DMS114 treated with DMSO at 0.1 percent for 48 hours (cell line): ENCODE measurements around the gene BIK.
"Not testable (repeated sequence)": the region's sequence is repeated elsewhere in the genome, so short reads cannot be mapped to it uniquely, and the experiment has no call there.

Source experiments
- DNase-seq: peaks from one replicate; lab custom pipeline; 2025; ENCODE audit not compliant: unreplicated experiment; lab: John Stamatoyannopoulos, UW

BIK gene

GRCh38 chr22:43104056-43104625 lies 6.4 kb upstream of the BIK start:
- not testable (repeated sequence) for DNase-seq

GRCh38 chr22:43104950-43105349 lies 5.6 kb upstream of the BIK start:
- DNase-seq, result not testable (repeated sequence)

GRCh38 chr22:43106302-43106701 lies 4.2 kb upstream of the BIK start:
- no peak for DNase-seq

GRCh38 chr22:43109511-43109910 lies 1.0 kb upstream of the BIK start:
- DNase-seq, result no peak

- DNase-seq, result peak; percentile 3
These were observed 568 bp upstream of the BIK start for GRCh38 chr22:43109921-43110443.

GRCh38 chr22:43110927-43111623 lies 525 bp downstream of the BIK start:
- no peak for DNase-seq

GRCh38 chr22:43113526-43114251 lies 3.1 kb downstream of the BIK start:
- no peak for DNase-seq

- DNase-seq, result no peak
These were observed 4.4 kb downstream of the BIK start for GRCh38 chr22:43114958-43115357.

- no peak for DNase-seq
These were observed 6.4 kb downstream of the BIK start for GRCh38 chr22:43116932-43117331.

- DNase-seq, result no peak
These were observed 7.7 kb downstream of the BIK start for GRCh38 chr22:43118024-43118849.

GRCh38 chr22:43118953-43119458 lies 8.5 kb downstream of the BIK start:
- no peak for DNase-seq

GRCh38 chr22:43126501-43127165 lies 16.1 kb downstream of the BIK start:
- no peak for DNase-seq

GRCh38 chr22:43127166-43127908 lies 16.8 kb downstream of the BIK start:
- no peak for DNase-seq

GRCh38 chr22:43128116-43128515 lies 17.6 kb downstream of the BIK start:
- DNase-seq, result no peak

GRCh38 chr22:43128928-43129424 lies 18.4 kb downstream of the BIK start:
- no peak for DNase-seq

GRCh38 chr22:43129426-43130425 lies 19.2 kb downstream of the BIK start:
- no peak for DNase-seq

- DNase-seq, result no peak
These were observed 21.4 kb downstream of the BIK start for GRCh38 chr22:43131773-43132501.

GRCh38 chr22:43133401-43133800 lies 22.9 kb downstream of the BIK start:
- no peak for DNase-seq
